CD8-positive, alpha-beta memory T cell (primary cell): ENCODE measurements around the gene ITGA6. TPM values are rescaled to one million over a fixed set of nuclear protein-coding genes. Genes with fewer than 3 reads are reported as not detected.

Experiments
- CTCF ChIA-PET: fragments of 350-600 bp; sonication (Branson Sonifier 250); formaldehyde crosslinking; loops from one replicate; lab custom pipeline; 2021; ENCODE audit warnings: antibody characterized with exemption; lab: Charles Lee
- POLR2A ChIA-PET: fragments of 350-600 bp; sonication (Branson Sonifier 250); formaldehyde crosslinking; loops from one replicate; lab custom pipeline; 2021; ENCODE audit warnings: antibody characterized with exemption; lab: Charles Lee
- DNase-seq, 5 donors: peaks; one replicate each; pipeline versions ENCODE4 v3.0.0 to v3.0.0-alpha.2; 2020 to 2022; ENCODE audit warnings: mixed read lengths in 1 of 5
- H3K27ac ChIP-seq: one replicate; pipeline ENCODE4 v1.7.0; 2013; ENCODE audit warnings: low read depth, mild to moderate bottlenecking, low read length, moderate library complexity
- H3K27me3 ChIP-seq: 2 replicates; pipeline ENCODE4 v1.7.0; 2013; ENCODE audit warnings: low read length, mild to moderate bottlenecking; ENCODE audit not compliant: insufficient read depth, poor library complexity, severe bottlenecking
- H3K36me3 ChIP-seq: 2 replicates; pipeline ENCODE4 v1.7.0; 2013; ENCODE audit warnings: mild to moderate bottlenecking, low read length, moderate library complexity; ENCODE audit not compliant: insufficient read depth
- H3K4me1 ChIP-seq: 2 replicates; pipeline ENCODE4 v1.7.0; 2013; ENCODE audit warnings: mild to moderate bottlenecking, low read length, moderate library complexity; ENCODE audit not compliant: insufficient read depth
- H3K4me3 ChIP-seq: 2 replicates; pipeline ENCODE4 v1.7.0; 2013; ENCODE audit warnings: mild to moderate bottlenecking, low read length
- H3K9me3 ChIP-seq: 2 replicates; pipeline ENCODE4 v1.7.0; 2013; ENCODE audit warnings: mild to moderate bottlenecking, low read length
- H3K27ac Mint-ChIP-seq, 8 donors: one replicate each; pipeline ENCODE4 v1.8.0; 2020 to 2021; ENCODE audit warnings: mixed read lengths in 8 of 8, mild to moderate bottlenecking in 6 of 8, inconsistent platforms in 3 of 8, moderate library complexity in 3 of 8
- H3K27me3 Mint-ChIP-seq, 2 donors: one replicate each; pipeline ENCODE4 v1.8.0; 2020 to 2021; ENCODE audit warnings: mixed read lengths in 2 of 2, mild to moderate bottlenecking in 1 of 2, moderate library complexity in 1 of 2
- H3K36me3 Mint-ChIP-seq, 3 donors: one replicate each; pipeline ENCODE4 v1.8.0; 2020 to 2021; ENCODE audit warnings: mixed read lengths in 3 of 3, inconsistent platforms in 1 of 3, mild to moderate bottlenecking in 1 of 3
- H3K4me1 Mint-ChIP-seq, 3 donors: one replicate each; pipeline ENCODE4 v1.8.0; 2020 to 2021; ENCODE audit warnings: mixed read lengths in 3 of 3, inconsistent platforms in 1 of 3, mild to moderate bottlenecking in 1 of 3
- H3K4me3 Mint-ChIP-seq, 7 donors: one replicate each; pipeline ENCODE4 v1.8.0; 2020 to 2021; ENCODE audit warnings: mixed read lengths in 7 of 7, mild to moderate bottlenecking in 6 of 7, moderate library complexity in 4 of 7, inconsistent platforms in 2 of 7
- H3K9me3 Mint-ChIP-seq, 5 donors: one replicate each; pipeline ENCODE4 v1.8.0; 2020 to 2022; ENCODE audit warnings: mixed read lengths in 5 of 5, mild to moderate bottlenecking in 3 of 5, moderate library complexity in 2 of 5, inconsistent platforms in 1 of 5
- polyA plus RNA-seq: library from polyadenylated mRNA; unstranded; fragments of 300-500 nt; fragmentation: Illumina TruSeq; gene quantifications from one replicate; pipeline ENCODE4 v1.2.3, GENCODE V29; 2021
- total RNA-seq, 2 experiments: library from RNA; stranded (reverse); gene quantifications; one replicate each; pipeline ENCODE4 v1.2.3, GENCODE V29; 2021

The ITGA6 gene
- total and polyA plus RNA-seq, 3 experiments from 2014 or later = 8.0 to 39.4 (median 9.0) TPM

GRCh38 chr2:172397148-172397834, 30.1 kb upstream of the ITGA6 start:
- H3K27ac ChIP-seq = no peak overlapping the region
- no peaks in the 10 kb centered on the region for H3K4me1 ChIP-seq
- ChIA-PET POLR2A (no interaction called here), CTCF (interaction anchor here (1.4 kb wide), 1 partner anchor 65 kb away, joined by 3 read pairs; no protein-coding TSS in a partner anchor)
- no peak for DNase-seq
- Mint-ChIP-seq H3K27ac (peak overlapping the region in 1 of 8 donors; percentile 85), H3K9me3 (no peaks in the 10 kb centered on the region), H3K4me1 (peaks cover 4 to 5% (median 5%) of the 10 kb centered on the region in 3 donors), H3K27me3 (peaks cover 0 to 5% of the 10 kb centered on the region in 2 donors), H3K36me3 (peaks cover 0 to 2% (median 0%) of the 10 kb centered on the region in 3 donors), H3K4me3 (no peak overlapping the region)
- H3K4me3 ChIP-seq = no peak overlapping the region
- no peaks in the 10 kb centered on the region for H3K9me3 ChIP-seq
- no peaks in the 10 kb centered on the region for H3K36me3 ChIP-seq
- no peaks in the 10 kb centered on the region for H3K27me3 ChIP-seq

GRCh38 chr2:172398440-172398839, 28.9 kb upstream of the ITGA6 start:
- no peak overlapping the region for H3K27ac Mint-ChIP-seq
- no peak overlapping the region for H3K4me3 ChIP-seq
- H3K27me3 Mint-ChIP-seq = peaks cover 0 to 4% of the 10 kb centered on the region in 2 donors
- no peaks in the 10 kb centered on the region for H3K4me1 ChIP-seq
- no peaks in the 10 kb centered on the region for H3K9me3 ChIP-seq
- ChIA-PET CTCF (interaction anchor here (0.7 kb wide), 1 partner anchor 63 kb away, joined by 3 read pairs; no protein-coding TSS in a partner anchor), POLR2A (no interaction called here)
- no peak overlapping the region for H3K27ac ChIP-seq
- no peaks in the 10 kb centered on the region for H3K36me3 ChIP-seq
- peaks cover 4 to 5% (median 5%) of the 10 kb centered on the region in 3 donors for H3K4me1 Mint-ChIP-seq
- H3K27me3 ChIP-seq = no peaks in the 10 kb centered on the region
- H3K36me3 Mint-ChIP-seq = peaks cover 0 to 2% (median 0%) of the 10 kb centered on the region in 3 donors
- H3K4me3 Mint-ChIP-seq = no peak overlapping the region
- no peak for DNase-seq
- no peaks in the 10 kb centered on the region for H3K9me3 Mint-ChIP-seq

- peaks cover 0 to 4% (median 0%) of the 10 kb centered on the region in 3 donors for H3K36me3 Mint-ChIP-seq
- DNase-seq = no peak
- H3K9me3 Mint-ChIP-seq = no peaks in the 10 kb centered on the region
- no peaks in the 10 kb centered on the region for H3K9me3 ChIP-seq
- H3K27ac ChIP-seq = no peak overlapping the region
- no peak overlapping the region for H3K4me3 Mint-ChIP-seq
- H3K4me3 ChIP-seq = no peak overlapping the region
- peaks cover 0 to 4% of the 10 kb centered on the region in 2 donors for H3K27me3 Mint-ChIP-seq
- H3K36me3 ChIP-seq = no peaks in the 10 kb centered on the region
- H3K27me3 ChIP-seq = no peaks in the 10 kb centered on the region
- H3K4me1 ChIP-seq = no peaks in the 10 kb centered on the region
- no peak overlapping the region for H3K27ac Mint-ChIP-seq
- H3K4me1 Mint-ChIP-seq = peaks cover 4 to 5% (median 5%) of the 10 kb centered on the region in 3 donors
- ChIA-PET POLR2A (no interaction called here), CTCF (no interaction called here)
These were observed 27.6 kb upstream of the ITGA6 start for GRCh38 chr2:172399765-172400164.

GRCh38 chr2:172402198-172402597, 25.2 kb upstream of the ITGA6 start:
- Histone ChIP-seq H3K9me3 (no peaks in the 10 kb centered on the region), H3K27me3 (no peaks in the 10 kb centered on the region), H3K4me3 (no peak overlapping the region), H3K36me3 (no peaks in the 10 kb centered on the region), H3K27ac (no peak overlapping the region), H3K4me1 (no peaks in the 10 kb centered on the region)
- peaks cover 4 to 10% of the 10 kb centered on the region in 2 donors for H3K27me3 Mint-ChIP-seq
- peaks cover 0 to 3% (median 0%) of the 10 kb centered on the region in 5 donors for H3K9me3 Mint-ChIP-seq
- H3K4me3 Mint-ChIP-seq = no peak overlapping the region
- H3K36me3 Mint-ChIP-seq = peaks cover 0 to 4% (median 0%) of the 10 kb centered on the region in 3 donors
- ChIA-PET POLR2A (no interaction called here), CTCF (interaction anchor here (1.7 kb wide), 1 partner anchor 60 kb away, joined by 7 read pairs; no protein-coding TSS in a partner anchor)
- H3K4me1 Mint-ChIP-seq = no peaks in the 10 kb centered on the region
- H3K27ac Mint-ChIP-seq = no peak overlapping the region
- DNase-seq = no peak

GRCh38 chr2:172403402-172403801, 24.0 kb upstream of the ITGA6 start:
- peaks cover 0 to 4% (median 0%) of the 10 kb centered on the region in 3 donors for H3K36me3 Mint-ChIP-seq
- H3K9me3 Mint-ChIP-seq = peaks cover 0 to 3% (median 0%) of the 10 kb centered on the region in 5 donors
- H3K27me3 Mint-ChIP-seq = peaks cover 4 to 18% of the 10 kb centered on the region in 2 donors
- H3K27ac Mint-ChIP-seq = no peak overlapping the region
- Histone ChIP-seq H3K4me3 (no peak overlapping the region), H3K9me3 (no peaks in the 10 kb centered on the region), H3K36me3 (no peaks in the 10 kb centered on the region), H3K27me3 (no peaks in the 10 kb centered on the region), H3K27ac (no peak overlapping the region), H3K4me1 (no peaks in the 10 kb centered on the region)
- DNase-seq = no peak
- POLR2A ChIA-PET = no interaction called here
- CTCF ChIA-PET = no interaction called here
- no peak overlapping the region for H3K4me3 Mint-ChIP-seq
- H3K4me1 Mint-ChIP-seq = no peaks in the 10 kb centered on the region

- POLR2A ChIA-PET = no interaction called here
- DNase-seq = no peak
- H3K4me1 Mint-ChIP-seq = no peaks in the 10 kb centered on the region
- Histone ChIP-seq H3K36me3 (no peaks in the 10 kb centered on the region), H3K4me1 (no peaks in the 10 kb centered on the region), H3K4me3 (no peak overlapping the region), H3K27me3 (no peaks in the 10 kb centered on the region), H3K9me3 (no peaks in the 10 kb centered on the region), H3K27ac (no peak overlapping the region)
- H3K4me3 Mint-ChIP-seq = no peak overlapping the region
- H3K27ac Mint-ChIP-seq = no peak overlapping the region
- H3K36me3 Mint-ChIP-seq = peaks cover 0 to 4% (median 0%) of the 10 kb centered on the region in 3 donors
- CTCF ChIA-PET = no interaction called here
- peaks cover 3 to 20% of the 10 kb centered on the region in 2 donors for H3K27me3 Mint-ChIP-seq
- peaks cover 0 to 3% (median 0%) of the 10 kb centered on the region in 5 donors for H3K9me3 Mint-ChIP-seq
These were observed 23.4 kb upstream of the ITGA6 start for GRCh38 chr2:172403881-172404468.

- ChIA-PET POLR2A (no interaction called here), CTCF (no interaction called here)
- H3K4me3 Mint-ChIP-seq = no peak overlapping the region
- DNase-seq = no peak
- Histone ChIP-seq H3K36me3 (no peaks in the 10 kb centered on the region), H3K4me1 (no peaks in the 10 kb centered on the region), H3K9me3 (no peaks in the 10 kb centered on the region), H3K4me3 (no peak overlapping the region), H3K27me3 (no peaks in the 10 kb centered on the region), H3K27ac (no peak overlapping the region)
- H3K9me3 Mint-ChIP-seq = peaks cover 0 to 3% (median 0%) of the 10 kb centered on the region in 5 donors
- no peaks in the 10 kb centered on the region for H3K4me1 Mint-ChIP-seq
- peaks cover 5 to 26% of the 10 kb centered on the region in 2 donors for H3K27me3 Mint-ChIP-seq
- H3K27ac Mint-ChIP-seq = no peak overlapping the region
- H3K36me3 Mint-ChIP-seq = peaks cover 0 to 4% (median 0%) of the 10 kb centered on the region in 3 donors
These were observed 22.6 kb upstream of the ITGA6 start for GRCh38 chr2:172404824-172405223.

- H3K27ac Mint-ChIP-seq = no peak overlapping the region
- no peaks in the 10 kb centered on the region for H3K4me1 ChIP-seq
- H3K27me3 ChIP-seq = no peaks in the 10 kb centered on the region
- no peak overlapping the region for H3K4me3 Mint-ChIP-seq
- DNase-seq = no peak
- H3K27me3 Mint-ChIP-seq = peaks cover 5 to 31% of the 10 kb centered on the region in 2 donors
- no peak overlapping the region for H3K27ac ChIP-seq
- ChIA-PET POLR2A (no interaction called here), CTCF (no interaction called here)
- no peaks in the 10 kb centered on the region for H3K9me3 ChIP-seq
- H3K36me3 Mint-ChIP-seq = peaks cover 0 to 4% (median 0%) of the 10 kb centered on the region in 3 donors
- H3K4me3 ChIP-seq = no peak overlapping the region
- no peaks in the 10 kb centered on the region for H3K4me1 Mint-ChIP-seq
- H3K36me3 ChIP-seq = no peaks in the 10 kb centered on the region
- H3K9me3 Mint-ChIP-seq = peaks cover 0 to 3% (median 0%) of the 10 kb centered on the region in 5 donors
These were observed 21.7 kb upstream of the ITGA6 start for GRCh38 chr2:172405673-172406072.
